Hippocampal formation (tissue), 2 donors: ENCODE measurements around the gene P2RX5.
"Not testable (repeated sequence)": the region's sequence is repeated elsewhere in the genome, so short reads cannot be mapped to it uniquely, and the experiment has no call there.

Experiments used
- DNase-seq, 2 donors: peaks; one replicate each; lab custom pipeline; 2025; lab: John Stamatoyannopoulos, UW

Gene P2RX5

DNA sequence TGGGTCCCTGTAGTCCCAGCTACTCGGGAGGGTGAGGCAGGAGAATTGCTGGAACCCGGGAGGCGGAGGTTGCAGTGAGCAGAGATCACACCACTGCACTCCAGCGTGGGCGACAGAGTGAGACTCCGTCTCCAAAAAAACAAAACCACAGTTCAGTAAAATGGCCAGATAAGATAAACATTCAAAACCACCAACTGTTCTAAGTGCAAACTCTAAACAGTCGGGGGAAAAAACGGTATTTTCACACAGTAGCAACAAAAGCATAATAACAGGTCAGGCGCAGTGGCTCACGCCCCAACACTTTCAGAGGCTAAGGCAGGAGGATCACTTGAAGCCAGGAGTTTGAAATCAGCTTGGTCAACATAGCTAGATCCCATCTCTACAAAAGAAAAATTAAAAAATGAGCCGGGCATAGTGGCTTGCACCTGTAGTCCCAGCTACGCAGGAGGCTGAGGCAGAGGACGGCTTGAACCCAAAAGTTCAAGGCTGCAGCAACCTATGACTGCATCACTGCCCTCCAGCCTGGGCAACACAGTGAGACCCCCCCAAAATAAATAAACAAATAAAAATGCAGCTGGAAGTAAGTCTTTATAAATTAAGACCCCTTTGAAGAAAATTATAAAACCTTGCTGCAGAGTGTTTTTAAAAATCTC lies 17.0 kb upstream of the P2RX5 start:
- DNase-seq, result no peak

DNA sequence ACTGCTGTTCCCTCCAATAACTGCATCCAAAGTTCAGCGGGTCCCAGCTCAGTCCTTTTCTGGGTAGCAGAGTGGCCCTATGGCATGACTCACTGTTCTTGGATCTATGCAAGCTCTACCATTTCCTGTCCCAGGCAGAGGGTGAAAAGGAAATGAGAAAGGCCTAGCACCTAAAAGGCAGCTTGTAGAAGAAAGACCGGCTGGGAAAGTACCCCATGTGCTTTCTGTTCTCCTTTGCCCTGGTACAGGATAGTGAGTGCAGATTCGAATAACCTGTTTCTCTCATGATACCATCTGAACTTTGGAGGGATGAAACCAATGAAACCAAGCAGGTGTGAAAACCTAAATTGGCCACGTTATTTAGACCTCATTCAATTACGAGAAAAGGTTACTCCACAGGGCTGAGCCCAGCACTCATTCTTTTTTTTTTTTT lies 15.0 kb upstream of the P2RX5 start:
- no peak for DNase-seq

- no peak for DNase-seq
Observed at GRCh38 chr17:3708366-3708765, 12.4 kb upstream of the P2RX5 start.

- not testable (repeated sequence) for DNase-seq
Observed at GRCh38 chr17:3705718-3705984, 9.7 kb upstream of the P2RX5 start.

GRCh38 chr17:3704931-3705717 lies 9.2 kb upstream of the P2RX5 start:
- no peak for DNase-seq

- not testable (repeated sequence) for DNase-seq
Observed at GRCh38 chr17:3702041-3702539, 6.1 kb upstream of the P2RX5 start.

- no peak for DNase-seq
Observed at GRCh38 chr17:3699951-3700350, 4.0 kb upstream of the P2RX5 start.

DNA sequence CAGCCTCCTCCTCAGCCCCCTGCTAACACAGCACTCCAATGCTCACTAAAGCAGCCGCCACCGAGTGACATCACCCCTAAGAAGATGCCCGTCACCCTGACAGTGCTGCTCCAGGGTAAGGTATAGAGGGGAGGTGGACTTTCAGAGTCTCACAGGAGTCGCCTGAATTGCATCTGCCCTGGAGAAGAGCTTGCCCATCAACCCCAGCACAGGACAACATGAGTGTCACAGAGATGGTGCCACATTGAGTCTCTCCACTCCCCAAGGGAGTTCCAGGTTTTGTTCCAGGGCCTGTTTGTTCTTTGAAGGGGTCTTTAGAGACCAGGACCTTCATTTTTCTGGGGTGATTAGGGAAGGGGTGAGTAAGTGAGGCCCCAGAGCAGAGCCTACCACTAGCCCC lies 2.2 kb upstream of the P2RX5 start:
- DNase-seq, result no peak

- DNase-seq, result no peak
Observed at GRCh38 chr17:3697103-3697476, 1.1 kb upstream of the P2RX5 start.

GRCh38 chr17:3695129-3695722 lies 729 bp downstream of the P2RX5 start:
- no peak for DNase-seq

GRCh38 chr17:3693829-3694231 lies 2.1 kb downstream of the P2RX5 start:
- DNase-seq, result no peak

DNA sequence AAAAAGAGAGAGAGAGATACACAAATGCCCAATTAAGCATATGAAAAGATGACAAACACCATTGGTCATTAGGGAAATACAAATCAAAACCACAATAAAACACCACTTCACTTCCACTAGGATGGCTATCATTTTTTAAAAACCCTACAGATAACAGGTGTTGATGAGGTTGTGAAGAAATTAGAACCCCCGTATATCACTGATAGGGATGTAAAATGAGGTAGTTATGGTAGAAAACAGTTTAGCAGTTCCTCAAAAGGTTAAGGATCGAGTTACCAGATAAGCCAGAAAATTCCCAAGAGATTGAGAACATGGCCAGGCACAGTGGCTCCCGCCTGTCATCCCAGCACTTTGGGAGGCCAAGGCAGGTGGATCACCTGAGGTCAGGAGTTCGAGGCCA lies 2.8 kb downstream of the P2RX5 start:
- DNase-seq, result no peak

DNA sequence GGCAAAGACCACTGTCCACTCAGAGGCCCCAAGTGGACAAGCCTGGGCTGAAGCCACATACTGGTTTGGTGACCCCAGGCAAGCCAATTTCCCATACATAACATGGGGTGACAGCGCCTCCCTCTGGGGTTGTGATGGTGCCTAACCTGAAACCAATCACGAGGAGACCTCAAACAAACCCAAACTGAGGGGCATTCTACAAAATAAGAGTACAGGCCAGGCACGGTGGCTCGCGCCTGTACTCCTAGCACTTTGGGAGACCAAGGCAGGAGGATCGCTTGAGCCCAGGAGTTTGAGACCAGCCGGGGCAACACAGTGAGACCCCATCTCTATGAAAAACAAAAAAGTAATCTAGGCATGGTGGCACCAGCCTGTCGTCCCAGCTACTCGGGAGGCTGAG lies 3.6 kb downstream of the P2RX5 start:
- DNase-seq, result no peak

DNA sequence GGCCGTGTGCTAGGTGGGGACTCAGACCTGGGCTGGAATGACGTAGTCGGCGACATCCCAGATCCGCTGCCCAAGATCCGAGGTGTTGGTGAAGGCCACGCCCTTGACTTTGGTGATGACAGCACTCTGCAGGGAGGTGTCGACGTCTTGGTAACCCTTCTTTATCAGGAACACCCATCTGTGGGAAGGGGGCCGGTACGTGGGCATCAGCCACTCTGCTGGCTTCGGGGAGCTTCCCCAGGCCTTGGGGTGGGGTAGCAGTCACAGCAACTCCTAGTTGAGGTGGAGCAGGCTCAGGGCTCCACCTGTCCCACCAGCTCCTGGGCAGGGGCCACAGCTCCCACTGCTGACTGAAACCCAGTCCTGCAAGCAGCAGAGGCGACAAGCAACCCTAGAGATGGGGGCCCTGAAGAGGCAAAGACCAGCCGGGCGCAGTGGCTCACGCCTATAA lies 4.3 kb downstream of the P2RX5 start:
- no peak for DNase-seq

GRCh38 chr17:3690094-3690715 lies 5.8 kb downstream of the P2RX5 start:
- DNase-seq, result no peak

GRCh38 chr17:3689262-3690093 lies 6.5 kb downstream of the P2RX5 start:
- no peak for DNase-seq

- no peak for DNase-seq
Observed at GRCh38 chr17:3688852-3689261, 7.1 kb downstream of the P2RX5 start.

DNA sequence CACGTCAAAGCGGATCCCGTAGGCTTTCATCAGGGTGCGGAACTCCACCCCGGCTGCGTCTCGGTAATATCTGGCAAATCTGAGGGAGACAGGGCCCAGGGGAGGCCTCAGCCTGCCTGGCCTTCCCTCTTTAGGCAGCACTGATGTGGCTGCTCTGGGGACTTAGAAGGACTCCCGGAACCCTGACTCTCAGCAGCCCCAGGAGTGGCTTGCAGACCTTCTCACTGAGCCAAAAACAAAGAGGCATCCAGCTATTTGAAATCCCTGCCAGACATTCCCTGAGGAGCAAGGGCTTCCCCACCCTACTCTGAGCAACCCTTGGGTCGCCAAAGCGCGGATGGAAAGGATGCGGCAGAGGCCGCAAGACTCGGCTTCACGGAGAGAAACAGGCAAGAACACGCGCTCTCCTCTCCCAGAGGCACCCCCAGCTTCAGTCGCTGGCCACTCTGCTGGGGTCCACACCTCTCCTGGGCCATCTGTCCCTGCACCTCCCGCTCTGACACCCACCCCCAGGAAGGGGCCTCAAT lies 7.9 kb downstream of the P2RX5 start:
- DNase-seq, result no peak

- no peak for DNase-seq
Observed at GRCh38 chr17:3685174-3685573, 10.8 kb downstream of the P2RX5 start.

DNA sequence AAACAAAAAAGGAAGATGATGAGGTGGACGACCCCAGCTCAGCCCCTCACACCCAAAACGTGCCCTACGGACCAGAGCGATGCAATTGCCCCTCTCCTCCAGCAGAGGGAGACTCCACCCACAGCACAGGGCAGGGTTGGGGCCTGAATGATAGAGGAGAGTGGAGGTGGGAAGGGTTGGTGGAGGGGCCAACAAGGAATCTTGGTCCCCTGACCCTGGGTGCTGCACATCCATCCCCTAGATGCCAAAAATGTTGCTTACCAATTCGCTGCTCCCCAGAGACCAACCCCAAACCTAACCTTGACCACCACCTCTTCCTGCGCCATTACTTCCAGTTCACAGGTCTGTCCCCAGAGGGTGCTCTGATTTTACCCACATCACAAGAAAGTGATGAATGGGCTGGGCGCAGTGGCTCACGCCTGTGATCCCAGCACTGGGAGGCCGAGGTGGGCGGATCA lies 12.9 kb downstream of the P2RX5 start:
- no peak for DNase-seq

DNA sequence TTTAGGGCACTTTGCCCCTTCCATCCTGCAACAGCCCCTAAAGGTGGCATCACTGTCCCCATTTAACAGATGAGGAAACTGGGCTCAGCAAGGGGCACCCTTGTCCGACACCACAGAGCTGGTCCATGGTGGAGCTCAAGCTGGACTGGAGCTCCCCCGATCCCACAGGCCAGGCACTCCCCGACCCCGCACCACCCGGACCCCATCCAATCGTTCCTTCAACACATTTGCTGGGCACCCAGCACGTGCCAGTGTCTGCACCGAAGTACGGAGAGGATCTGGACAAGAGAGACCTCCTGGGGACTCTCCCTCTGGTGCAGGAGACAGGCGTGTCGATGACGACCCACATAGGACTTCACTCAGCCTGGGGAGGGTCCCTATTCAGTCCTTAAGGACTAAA lies 13.9 kb downstream of the P2RX5 start:
- no peak for DNase-seq

- DNase-seq, result no peak
Observed at GRCh38 chr17:3681565-3681964, 14.4 kb downstream of the P2RX5 start.
